GM18909 (cell line): ENCODE measurements around the gene PRRC2B.
"Not testable (repeated sequence)": the region's sequence is repeated elsewhere in the genome, so short reads cannot be mapped to it uniquely, and the experiment has no call there.

Experiments
- ATAC-seq: cut with Tn5 transposase; IDR thresholded peaks from one replicate; pipeline ENCODE4 v1.9.1; 2021; ENCODE audit warnings: mild to moderate bottlenecking; ENCODE audit not compliant: unreplicated experiment, poor library complexity

The PRRC2B gene

GRCh38 chr9:131528886-131529505 is 135.1 kb downstream of the PRRC2B start:
- no peak for ATAC-seq

- ATAC-seq, result no peak
These were observed 136.0 kb downstream of the PRRC2B start for GRCh38 chr9:131529597-131530545.

GRCh38 chr9:131530546-131530919 is 136.6 kb downstream of the PRRC2B start:
- ATAC-seq, result peak; percentile 3

GRCh38 chr9:131530920-131531832 is 137.3 kb downstream of the PRRC2B start, which contains the start of gene UCK1:
UCK1 (minus strand) TSS chr9:131531263; CDS start chr9:131531174, 89 bp downstream.
- peak; percentile 81 for ATAC-seq

- ATAC-seq, result no peak
These were observed 140.9 kb downstream of the PRRC2B start for GRCh38 chr9:131534721-131535237.

- ATAC-seq, result no peak
These were observed 144.1 kb downstream of the PRRC2B start for GRCh38 chr9:131537946-131538345.

GRCh38 chr9:131539223-131539923 is 145.5 kb downstream of the PRRC2B start:
- no peak for ATAC-seq

GRCh38 chr9:131543141-131543540 is 149.3 kb downstream of the PRRC2B start:
- no peak for ATAC-seq

GRCh38 chr9:131545003-131545785 is 151.3 kb downstream of the PRRC2B start, which contains the start of gene PRRT1B:
PRRT1B (plus strand) TSS chr9:131545523; CDS start chr9:131545616, 93 bp downstream.
- no peak for ATAC-seq

- ATAC-seq, result no peak
These were observed 152.0 kb downstream of the PRRC2B start for GRCh38 chr9:131545786-131546335.

GRCh38 chr9:131546336-131547084 is 152.6 kb downstream of the PRRC2B start:
- ATAC-seq, result no peak

- not testable (repeated sequence) for ATAC-seq
These were observed 155.3 kb downstream of the PRRC2B start for GRCh38 chr9:131549186-131549585.
